B cell (primary cell): ENCODE measurements around the gene DCDC2C.

Source experiments
- CTCF ChIP-seq: fragments of 200-600 bp; IDR thresholded peaks from one replicate; pipeline ENCODE4 v1.8.0; 2022; ENCODE audit warnings: antibody characterized with exemption, mild to moderate bottlenecking
- EZH2 ChIP-seq: IDR thresholded peaks from 2 replicates; pipeline ENCODE4 v1.6.1; 2012; ENCODE audit warnings: borderline replicate concordance, low read depth, mild to moderate bottlenecking, moderate library complexity, low read length; ENCODE audit not compliant: insufficient read depth, poor library complexity, severe bottlenecking

- TF ChIP-seq CTCF (no peak), EZH2 (no peak)
Observed at GRCh38 chr2:3705782-3706181, 2.4 kb downstream of the DCDC2C start.
